HepG2 (cell line): ENCODE measurements around the gene GBE1. TPM values are rescaled to one million over a fixed set of nuclear protein-coding genes. Genes with fewer than 3 reads are reported as not detected.

Source experiments
- ATAC-seq: fragments of 200-7000 bp; cut with Tn5 transposase; 3 replicates; pipeline ENCODE4 v1.9.1; 2020; ENCODE audit warnings: mild to moderate bottlenecking, moderate library complexity
- BruUV-seq: library from RNA; stranded (reverse); fragments of 400-500 nt; replicated peaks from 2 replicates; lab custom pipeline; 2021; lab: Mats Ljungman, UMichigan
- CTCF ChIA-PET: fragments of 300-600 bp; formaldehyde crosslinking; extraction: SDS; loops from one replicate; lab custom pipeline; 2021; ENCODE audit warnings: low total read pairs, inconsistent platforms, low intra/inter-chr PET ratio; lab: Yijun Ruan, JAX
- POLR2A ChIA-PET: fragments of 350-600 bp; sonication (Branson Sonifier 250); formaldehyde crosslinking; loops from one replicate; lab custom pipeline; 2020; ENCODE audit warnings: antibody characterized with exemption, inconsistent platforms; lab: Yijun Ruan, JAX
- DNase-seq: peaks from one replicate; pipeline ENCODE4 v3.0.0-alpha.2; 2015; ENCODE audit warnings: low spot score
- FAIRE-seq: peaks from 3 replicates; lab custom pipeline; 2011; peaks lifted over from hg19 to GRCh38; lab: Jason Lieb, UNC
- H2AFZ ChIP-seq: one replicate; pipeline ENCODE4 v1.6.1; 2011; ENCODE audit warnings: low read length, inconsistent platforms
- H3K27ac ChIP-seq: fragments of 300-600 bp; 3 replicates; pipeline ENCODE4 v1.8.0; 2011; ENCODE audit warnings: mixed run types, mild to moderate bottlenecking, mixed read lengths, low read length, inconsistent platforms; ENCODE audit not compliant: insufficient read depth; ENCODE audit errors: extremely low read length
- H3K27me3 ChIP-seq, 2 experiments: fragments of 200-600 bp in 1 of 2; 2 replicates in 1 of 2; 3 replicates in 1 of 2; pipeline versions ENCODE4 v1.6.0 to v1.8.0; 2011; ENCODE audit warnings: low read length in 2 of 2, mild to moderate bottlenecking in 2 of 2, moderate library complexity in 2 of 2, inconsistent platforms in 1 of 2; ENCODE audit not compliant: insufficient read depth in 2 of 2, control insufficient read depth in 1 of 2
- H3K36me3 ChIP-seq, 2 experiments: fragments of 200-600 bp in 1 of 2; replicated peaks in 1 of 2; 2 replicates in 1 of 2; 3 replicates in 1 of 2; pipeline versions ENCODE4 v1.5.1 to v1.8.0; 2011; ENCODE audit warnings: low read length in 2 of 2, inconsistent platforms in 1 of 2; ENCODE audit not compliant: insufficient read depth in 2 of 2, control insufficient read depth in 1 of 2
- H3K4me1 ChIP-seq: 2 replicates; pipeline ENCODE4 v1.5.1; 2012; ENCODE audit warnings: low read length, inconsistent platforms; ENCODE audit not compliant: insufficient read depth
- H3K4me2 ChIP-seq: 2 replicates; pipeline ENCODE4 v1.6.0; 2011; ENCODE audit warnings: low read depth, low read length, inconsistent platforms
- H3K4me3 ChIP-seq, 3 experiments: fragments of 200-600 bp in 1 of 3; sonication (generic), shearing (Covaris generic) in 1 of 3; replicated peaks in 1 of 3; 2 replicates each; pipeline ENCODE4 v1.5.1; 2011 to 2016; ENCODE audit warnings: low read length in 3 of 3, inconsistent platforms in 2 of 3, low read depth in 2 of 3, mild to moderate bottlenecking in 2 of 3, control low read depth in 1 of 3, mixed read lengths in 1 of 3; ENCODE audit not compliant: insufficient read depth in 1 of 3
- H3K79me2 ChIP-seq: one replicate; pipeline ENCODE4 v1.6.1; 2011; ENCODE audit warnings: low read length, inconsistent platforms; ENCODE audit not compliant: insufficient read depth
- H3K9ac ChIP-seq: 2 replicates; pipeline ENCODE4 v1.6.0; 2011; ENCODE audit warnings: mild to moderate bottlenecking, low read depth, low read length, inconsistent platforms; ENCODE audit not compliant: insufficient read depth
- H3K9me3 ChIP-seq: 2 replicates; pipeline ENCODE4 v1.5.1; 2012; ENCODE audit warnings: mild to moderate bottlenecking, low read length
- H4K20me1 ChIP-seq: 2 replicates; pipeline ENCODE4 v1.6.0; 2011; ENCODE audit warnings: inconsistent platforms, mild to moderate bottlenecking, low read length, moderate library complexity; ENCODE audit not compliant: insufficient read depth
- ASH2L ChIP-seq: fragments of 300-600, 200-600 bp; sonication (generic); IDR thresholded peaks from 2 replicates; pipeline ENCODE4 v1.7.0; 2017; ENCODE audit warnings: low read depth, mild to moderate bottlenecking, moderate library complexity, mixed read lengths, low read length; ENCODE audit not compliant: insufficient read length
- EZH2 ChIP-seq: conservative IDR thresholded peaks from 2 replicates; pipeline ENCODE4 v1.6.1; 2012; ENCODE audit warnings: mild to moderate bottlenecking, low read depth, low read length, moderate library complexity
- KDM1A ChIP-seq: IDR thresholded peaks from 2 replicates; pipeline ENCODE4 v1.6.1; 2016; ENCODE audit warnings: missing compliant biosample characterization
- SAP130 ChIP-seq: IDR thresholded peaks from 2 replicates; pipeline ENCODE4 v1.6.1; 2016; ENCODE audit warnings: low read depth
- SNAPC5 ChIP-seq: sonication (generic); formaldehyde crosslinking; IDR thresholded peaks from 2 replicates; pipeline ENCODE4 v1.8.1; 2023; ENCODE audit warnings: mild to moderate bottlenecking, missing genetic modification reagents, borderline replicate concordance
- SOX13 ChIP-seq, 3 experiments: fragments of 450-650 bp in 1 of 3; sonication (generic) in 1 of 3; formaldehyde crosslinking in 1 of 3; IDR thresholded peaks in 2 of 3; conservative IDR thresholded peaks in 1 of 3; 2 replicates each; pipeline versions ENCODE4 v1.5.0 to v1.6.1; 2016 to 2020; ENCODE audit warnings: antibody characterized with exemption in 1 of 3, mild to moderate bottlenecking in 1 of 3, missing compliant biosample characterization in 1 of 3, missing genetic modification reagents in 1 of 3, moderate library complexity in 1 of 3
- TEF ChIP-seq: sonication (generic); formaldehyde crosslinking; IDR thresholded peaks from 2 replicates; pipeline ENCODE4 v1.5.0; 2020; ENCODE audit warnings: missing genetic modification reagents
- U2AF2 ChIP-seq: fragments of 200-400 bp; formaldehyde crosslinking; IDR thresholded peaks from 2 replicates; pipeline ENCODE4 v1.6.1; 2017; ENCODE audit warnings: low read depth, mild to moderate bottlenecking, low read length
- ZBTB20 ChIP-seq: sonication (generic); formaldehyde crosslinking; IDR thresholded peaks from 2 replicates; pipeline ENCODE4 v1.8.1; 2023; ENCODE audit warnings: missing genetic modification reagents, low read depth, mild to moderate bottlenecking, borderline replicate concordance
- ZBTB43 ChIP-seq: sonication (generic); formaldehyde crosslinking; conservative IDR thresholded peaks from 2 replicates; pipeline ENCODE4 v1.4.0; 2020; ENCODE audit warnings: missing genetic modification reagents
- ZFP62 ChIP-seq: sonication (generic); formaldehyde crosslinking; IDR thresholded peaks from 2 replicates; pipeline ENCODE4 v1.4.0; 2020; ENCODE audit warnings: missing genetic modification reagents
- ZMAT3 ChIP-seq: sonication (generic); formaldehyde crosslinking; conservative IDR thresholded peaks from 2 replicates; pipeline ENCODE4 v1.7.0; 2021; ENCODE audit warnings: missing genetic modification reagents
- ZNF18 ChIP-seq: sonication (generic); formaldehyde crosslinking; IDR thresholded peaks from 2 replicates; pipeline ENCODE4 v1.8.0; 2022; ENCODE audit warnings: mild to moderate bottlenecking, missing genetic modification reagents; ENCODE audit not compliant: insufficient replicate concordance
- ZNF362 ChIP-seq: sonication (generic); formaldehyde crosslinking; IDR thresholded peaks from 2 replicates; pipeline ENCODE4 v1.4.0; 2020; ENCODE audit warnings: missing genetic modification reagents, mild to moderate bottlenecking, borderline replicate concordance
- ZNF672 ChIP-seq: sonication (generic); formaldehyde crosslinking; IDR thresholded peaks from 2 replicates; pipeline ENCODE4 v1.8.1; 2022; ENCODE audit warnings: missing genetic modification reagents
- WGBS: methylation state at CpG from one replicate; pipeline ENCODE4 v1.1.6; 2017; ENCODE audit warnings: low lambda C conversion rate; 5-methylcytosine and 5-hydroxymethylcytosine counted together
- in situ Hi-C: cut with HindIII; loops from 2 replicates; pipeline ENCODE4 v1.10.0; 2017; ENCODE audit warnings: low pct_unique_long_range_greater_than_20kb; ENCODE audit not compliant: extremely low pct_ligation_motif_present
- intact Hi-C: fragments of 100-400 bp; cut with micrococcal nuclease; formaldehyde crosslinking; loops from one replicate; pipeline ENCODE4 v1.10.0; 2022; ENCODE audit not compliant: unreplicated experiment
- polyA plus RNA-seq, 8 experiments: library from polyadenylated mRNA; depleted of rRNA in 3 of 8; stranded (reverse) in 7 of 8; unstranded in 1 of 8; fragments of >200 nt; fragmentation: Illumina TruSeq in 4 of 8; extraction: Trizol in 4 of 8; gene quantifications; 2 replicates each; pipeline versions ENCODE4 v1.2.1 to v1.2.3, GENCODE V29; 2011 to 2016; ENCODE audit warnings: low read depth in 4 of 8, missing spikeins in 1 of 8, mixed read lengths in 1 of 8; ENCODE audit not compliant: insufficient read depth in 1 of 8
- total RNA-seq, 5 experiments: library from RNA; depleted of rRNA; stranded (reverse); fragments of >200 nt; fragmentation: Illumina TruSeq; extraction: Trizol; gene quantifications; 2 replicates each; pipeline ENCODE4 v1.2.3, GENCODE V29; 2016; ENCODE audit warnings: low read depth in 1 of 5

The GBE1 gene
- total and polyA plus RNA-seq, 2 of the 13 experiments (the other 11 are each of a cell fraction or from before 2014, with no cell fraction given), result 22.9 to 36.1 TPM

GRCh38 chr3:81753416-81754027 lies 7.9 kb downstream of the GBE1 start:
- CTCF ChIA-PET, result no interaction called here
- H3K79me2 ChIP-seq, result peaks cover 46% of the 10 kb centered on the region
- BruUV-seq, result no TSS peak

More at GRCh38 chr3:81753416-81754027, 7.9 kb downstream of the GBE1 start:
- 90% methylated on average over 2 of the region's 2 CpGs for WGBS
- no peak overlapping the region for H3K27ac ChIP-seq
- no peak overlapping the region for H3K4me2 ChIP-seq
- H3K36me3 ChIP-seq, result peaks cover 2 to 16% of the 10 kb centered on the region in 2 experiments; a peak in 3 of 5 replicates
- DNase-seq (no peak), ATAC-seq (no peak), FAIRE-seq (no peak)
- peaks cover 14% of the 10 kb centered on the region for H3K4me1 ChIP-seq
- POLR2A ChIA-PET, result interaction anchor here (1.9 kb wide), 1 partner anchor 8 kb away, joined by 6 read pairs; the partner anchor contains the start of gene GBE1
- no peak overlapping the region for H3K4me3 ChIP-seq
- no peak overlapping the region for H2AFZ ChIP-seq
- intact Hi-C loops, result no loop called here
- H3K9me3 ChIP-seq, result 0 out of 2 replicates have a peak, but pooled peaks cover 6% of the 10 kb centered on the region
- H3K9ac ChIP-seq, result no peak overlapping the region
- TF ChIP-seq ZBTB43, result no peak
- no peak for TF ChIP-seq ZMAT3 (CRISPR knock-in tag)
- no peak for TF ChIP-seq ASH2L
- TF ChIP-seq U2AF2, result no peak
- no peak for TF ChIP-seq ZFP62 (CRISPR knock-in tag)
- TF ChIP-seq KDM1A (CRISPR knock-in tag), result no peak
- TF ChIP-seq ZBTB20 (CRISPR knock-in tag), result no peak
- no peak for TF ChIP-seq SAP130 (CRISPR knock-in tag)
- TF ChIP-seq ZNF672, result no peak
- TF ChIP-seq EZH2, result no peak
- no peak for TF ChIP-seq TEF (CRISPR knock-in tag)
- no peak for TF ChIP-seq SOX13 (IDR thresholded peaks at IDR 0.05)
- no peak for TF ChIP-seq SOX13 (CRISPR knock-in tag; conservative IDR thresholded peaks at IDR 0.05 in 1 of 2, IDR thresholded peaks at IDR 0.05 in 1 of 2)
- no peak for TF ChIP-seq ZNF18 (CRISPR knock-in tag)
- TF ChIP-seq ZNF362, result no peak
- no peak for TF ChIP-seq SNAPC5 (CRISPR knock-in tag)
- H3K27me3 ChIP-seq, result no peaks in the 10 kb centered on the region
- H4K20me1 ChIP-seq, result 0 out of 2 replicates have a peak, but pooled peaks cover 4% of the 10 kb centered on the region
- in situ Hi-C loops, result no loop called here
